HTERT RPE-1 (cell line): Measurements from ENCODE around the gene CTU2.

Experiments
- in situ Hi-C: fragments of 300-500 bp; cut with MboI; formaldehyde crosslinking; loops from 4 replicates; pipeline ENCODE4 v1.14.3; 2020; ENCODE audit warnings: low sequenced_read_pairs

The CTU2 gene

DNA sequence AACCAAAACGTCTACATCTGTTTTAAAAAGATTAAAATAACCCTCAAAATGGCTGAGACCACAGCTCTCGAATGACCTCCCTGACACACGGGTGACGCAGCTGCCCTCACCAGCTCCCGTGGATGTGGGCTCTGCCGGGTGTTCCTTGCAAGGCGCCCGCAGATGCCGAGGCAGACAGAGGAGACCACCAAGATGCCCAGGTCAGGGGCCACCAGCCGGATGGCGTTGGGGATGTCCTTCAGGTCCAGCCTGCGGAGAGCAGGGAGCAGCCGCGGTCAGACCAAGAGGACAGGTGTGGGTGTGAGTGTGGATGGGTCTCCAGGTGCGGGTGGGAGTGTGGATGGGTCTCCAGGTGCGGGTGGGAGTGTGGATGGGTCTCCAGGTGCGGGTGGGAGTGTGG is 35.1 kb downstream of the CTU2 start:
- in situ Hi-C loops: no loop called here

DNA sequence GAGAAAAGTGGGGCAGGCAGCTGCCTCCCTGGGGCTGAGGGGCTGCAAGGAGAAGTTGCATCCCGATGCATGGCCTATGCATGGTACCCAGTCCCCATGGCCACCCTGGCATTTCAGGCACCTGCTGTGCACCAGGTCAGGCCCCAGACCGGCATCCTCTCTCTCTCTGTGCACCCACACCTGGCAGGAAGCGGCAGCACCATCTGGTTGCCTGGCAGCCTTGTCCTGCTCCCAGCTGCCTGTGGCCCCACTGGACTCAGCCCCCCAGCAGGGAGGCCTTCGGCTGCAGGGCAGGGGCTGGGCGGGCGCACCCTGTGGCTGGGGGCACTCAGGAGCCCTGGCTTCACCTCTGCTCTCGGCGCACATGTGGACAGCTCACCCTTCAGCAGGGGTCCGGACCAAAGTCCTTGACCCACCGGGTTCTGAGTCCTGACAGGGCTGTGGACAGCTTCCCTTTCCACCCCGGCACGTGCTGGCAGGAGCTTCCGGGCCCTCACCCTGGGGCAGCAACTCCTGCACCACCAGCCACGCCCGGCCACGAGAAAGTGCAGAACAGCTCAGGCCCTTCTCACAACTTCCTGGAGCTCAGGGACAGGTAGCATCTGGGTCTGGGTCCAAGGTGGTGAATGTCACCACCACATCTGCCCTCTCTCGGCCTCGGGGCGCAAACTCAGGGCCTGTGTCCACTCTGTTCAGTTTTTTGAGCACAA is 36.7 kb downstream of the CTU2 start:
- in situ Hi-C loops: no loop called here

DNA sequence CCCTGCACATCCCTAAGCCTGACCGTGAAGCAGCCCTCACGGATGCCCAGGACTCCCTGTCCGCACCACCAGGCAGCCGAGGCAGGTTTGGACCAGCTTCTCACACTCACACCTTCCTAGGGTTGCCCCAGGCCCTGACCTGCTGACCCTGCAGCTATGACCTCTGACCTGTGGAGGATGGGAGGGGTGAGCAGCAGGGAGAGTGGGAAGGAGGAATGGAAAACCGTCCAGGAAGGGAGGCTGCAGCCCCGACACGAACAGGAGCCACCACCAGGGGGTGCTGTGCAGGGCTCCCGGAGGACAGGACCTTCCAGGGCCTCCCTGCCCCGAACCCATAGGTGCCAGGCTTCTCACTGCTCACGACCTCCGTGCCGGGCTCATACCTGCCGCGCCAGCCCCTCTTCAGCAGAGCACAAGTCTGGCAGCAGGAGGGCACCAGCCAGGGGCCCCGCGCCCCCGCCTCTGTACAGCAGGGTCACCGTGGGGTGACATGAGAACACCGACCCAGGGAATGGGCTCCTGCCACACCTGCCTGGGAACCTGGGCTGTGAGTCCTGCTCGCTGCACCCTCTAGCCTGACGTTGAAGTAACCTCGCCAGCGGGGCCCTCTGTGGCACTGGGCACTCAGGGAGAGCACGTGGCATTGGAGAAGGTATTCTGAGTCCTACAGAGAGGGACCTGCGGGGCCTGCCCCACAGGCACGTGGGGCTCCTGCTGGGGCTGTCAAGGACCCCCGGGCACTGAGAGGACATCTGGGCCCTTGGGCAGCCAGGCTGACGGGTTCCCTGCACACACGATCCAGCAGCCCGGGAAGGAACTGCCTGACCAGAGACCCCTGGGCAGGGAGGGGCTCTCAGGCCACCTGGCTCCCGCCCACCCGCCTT is 37.6 kb downstream of the CTU2 start:
- in situ Hi-C loops: no loop called here

DNA sequence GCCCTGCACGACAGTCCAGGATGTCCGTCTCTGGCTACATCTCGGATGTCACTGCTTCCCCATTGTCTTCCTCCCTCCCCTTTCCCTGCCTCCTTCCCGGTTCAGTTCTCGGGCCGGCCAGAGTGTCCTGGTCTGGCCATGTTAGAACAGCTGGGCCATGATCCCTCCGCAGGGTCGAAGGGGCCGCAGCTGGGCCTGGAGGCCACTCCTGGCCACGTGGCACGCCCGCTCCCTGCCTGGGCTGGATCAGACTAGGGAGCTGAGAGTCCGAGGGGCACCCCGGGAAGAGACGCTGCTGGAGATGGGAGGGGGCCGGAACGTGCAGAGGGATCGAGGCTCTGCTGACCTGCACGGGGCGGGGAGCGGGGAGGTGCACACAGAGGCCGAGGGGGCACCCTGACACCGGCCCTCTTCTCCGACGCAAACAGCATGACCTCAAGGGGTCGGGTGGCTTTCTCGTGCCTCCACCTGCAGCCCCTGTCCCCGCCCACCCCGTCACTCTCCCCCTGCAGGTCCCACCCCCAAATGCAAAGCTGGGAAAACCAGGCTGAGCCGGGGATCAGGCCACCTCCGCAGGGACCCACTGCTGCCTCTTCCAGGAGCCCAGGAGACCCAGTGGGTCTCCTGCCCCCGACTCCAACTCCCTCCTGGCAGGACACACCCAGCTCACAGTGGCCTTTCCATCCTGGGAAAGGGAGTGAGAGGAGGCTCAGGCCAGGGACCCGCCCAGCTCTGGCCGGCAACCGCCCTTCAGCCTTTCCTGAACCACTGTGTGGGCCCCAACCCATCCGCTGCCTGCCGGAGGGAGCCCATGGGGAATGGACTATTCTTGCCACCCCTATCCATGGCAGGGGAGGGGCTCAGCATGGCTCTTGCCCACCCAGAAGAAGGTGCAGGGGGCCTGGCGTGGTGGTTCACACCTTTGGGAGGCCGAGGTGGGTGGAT is 38.5 kb downstream of the CTU2 start:
- in situ Hi-C loops: no loop called here

DNA sequence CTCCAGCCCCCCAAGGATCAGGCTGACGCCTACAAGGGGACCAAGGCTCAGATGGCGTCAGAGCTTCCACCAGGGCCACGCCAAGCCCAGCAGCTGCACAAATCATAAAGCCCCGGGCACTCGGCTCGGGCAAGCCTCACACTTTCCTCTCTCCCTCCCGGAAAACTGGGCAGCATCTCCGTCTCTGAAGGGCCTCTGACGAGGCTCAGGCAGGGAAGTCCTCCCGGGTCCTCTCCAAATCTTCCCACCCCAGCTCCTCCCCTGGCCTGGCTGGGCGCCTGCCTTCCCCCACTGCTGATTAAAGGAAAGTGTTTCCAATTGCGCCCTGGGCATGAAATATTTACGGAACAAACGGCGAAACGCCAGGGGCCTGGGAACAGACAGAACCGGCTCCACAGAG is 40.2 kb downstream of the CTU2 start:
- in situ Hi-C loops: no loop called here

DNA sequence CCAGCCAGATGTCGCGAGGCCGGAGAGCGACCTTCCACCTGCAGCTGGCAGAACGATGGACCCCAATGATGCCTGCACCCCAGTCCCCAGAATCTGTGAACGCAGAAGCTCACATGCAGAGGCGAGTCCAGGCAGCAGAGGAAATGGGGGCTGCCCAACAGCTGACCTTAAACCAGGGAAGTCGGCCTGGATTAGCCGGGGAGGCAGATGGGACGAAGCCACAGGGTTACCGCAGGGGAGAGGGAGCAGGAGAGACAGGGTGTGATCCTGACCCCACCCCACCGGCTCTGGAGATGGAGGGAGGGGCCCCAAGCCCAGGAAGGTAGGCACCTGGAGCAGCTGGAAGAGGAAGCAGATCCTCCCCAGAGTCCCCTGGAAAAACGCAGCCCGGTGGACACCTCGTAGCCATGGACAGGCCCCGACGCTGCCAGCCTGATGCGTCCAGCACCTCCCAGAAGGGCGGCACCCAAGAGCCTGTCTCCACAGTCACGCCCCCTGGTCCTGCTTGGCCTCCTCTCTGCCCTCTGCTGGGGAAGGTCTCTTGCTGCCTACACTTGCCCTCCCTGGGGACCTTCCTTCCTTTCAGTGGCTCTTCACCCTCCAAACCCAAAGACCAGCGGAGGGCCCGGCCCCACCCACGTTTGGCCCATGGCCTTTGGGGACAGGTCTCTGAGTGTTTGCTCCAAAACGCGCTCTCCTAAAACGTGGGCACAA is 41.4 kb downstream of the CTU2 start:
- in situ Hi-C loops: no loop called here

DNA sequence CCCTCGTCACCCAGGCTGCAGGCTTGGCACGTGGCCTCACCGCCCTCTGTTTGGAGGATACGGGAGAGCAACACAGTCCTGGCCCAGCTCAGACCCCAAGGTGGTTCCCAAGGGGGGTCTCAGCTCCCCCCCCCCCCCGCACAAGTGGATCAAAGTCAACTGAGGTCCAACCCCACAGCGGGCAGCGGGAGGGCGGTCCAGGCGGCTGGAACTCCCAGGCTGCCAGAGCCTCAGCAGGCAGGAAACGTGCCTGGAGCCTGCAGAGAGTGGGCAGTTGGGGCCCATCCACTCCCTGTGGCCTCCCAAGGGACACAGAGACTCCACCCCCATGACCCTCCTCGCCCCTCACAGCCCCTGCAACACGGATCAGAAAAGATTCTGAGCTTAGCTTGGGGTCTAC is 42.1 kb downstream of the CTU2 start:
- in situ Hi-C loops: no loop called here

DNA sequence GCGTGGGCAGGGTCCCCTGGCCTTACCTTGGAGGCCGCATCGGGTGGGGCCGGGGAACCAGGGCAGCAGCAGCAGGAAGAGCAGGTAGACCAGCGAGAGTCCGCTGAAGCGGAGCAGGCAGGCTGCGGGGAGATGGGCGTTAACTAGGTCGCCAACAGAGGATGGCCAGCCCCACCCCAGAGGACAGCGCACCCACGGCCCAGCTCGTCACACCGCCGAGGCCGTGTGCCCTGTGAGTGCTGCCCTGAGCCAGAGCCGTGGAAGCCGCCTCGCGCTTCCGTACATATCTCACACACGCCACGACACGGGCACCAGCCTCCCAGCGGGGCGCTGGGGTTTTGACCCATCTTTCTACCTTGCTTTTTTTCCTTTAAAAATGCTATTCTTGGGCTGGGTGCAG is 43.1 kb downstream of the CTU2 start:
- in situ Hi-C loops: no loop called here

DNA sequence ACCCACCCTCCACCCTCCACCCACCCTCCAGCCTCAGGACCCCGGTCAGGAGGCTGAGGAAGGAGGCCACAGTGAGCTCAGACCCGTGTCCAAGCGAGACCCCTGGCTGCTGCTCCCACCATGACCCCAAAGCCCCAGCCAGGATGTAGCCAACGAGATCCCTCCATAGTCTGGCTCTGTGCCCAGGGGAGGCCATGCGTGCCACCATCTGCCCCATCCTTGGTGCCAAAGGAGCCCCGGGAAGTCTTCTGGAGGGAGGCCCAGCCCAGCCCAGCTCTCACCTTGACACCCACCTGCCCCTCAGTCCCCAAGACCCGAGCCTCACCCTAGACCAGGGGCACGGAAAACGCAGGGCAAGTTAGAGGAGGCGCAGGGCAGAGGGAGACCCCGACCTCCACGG is 44.6 kb downstream of the CTU2 start:
- in situ Hi-C loops: no loop called here

DNA sequence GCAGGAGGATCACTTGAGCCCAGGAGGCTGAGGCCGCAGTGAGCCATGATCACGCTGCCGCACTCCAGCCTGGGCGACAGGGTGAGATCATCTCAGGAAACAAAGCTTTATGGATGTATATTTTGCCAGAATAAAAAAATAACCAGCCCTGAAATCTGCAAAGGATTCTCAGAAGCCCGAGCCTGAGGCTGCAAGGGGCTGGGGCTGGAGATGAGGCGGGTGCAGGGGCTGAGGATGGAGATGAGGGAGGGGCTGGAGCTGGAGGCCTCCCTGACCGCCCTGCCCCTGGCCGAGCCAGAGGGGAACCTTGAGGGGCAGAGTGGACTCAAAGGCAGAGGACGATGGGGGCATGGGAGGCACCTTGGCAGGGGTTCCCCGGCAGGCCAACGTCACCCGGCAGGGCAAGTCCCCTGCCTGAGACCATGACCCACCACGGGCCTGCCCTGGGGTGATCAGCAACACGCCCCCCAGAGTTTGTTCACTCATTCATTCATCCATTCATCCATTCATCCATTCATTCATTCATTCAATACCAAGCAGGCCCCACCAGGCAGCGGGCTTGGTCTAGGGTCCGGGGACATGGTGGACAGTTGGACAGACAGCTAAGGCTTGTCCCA is 46.2 kb downstream of the CTU2 start:
- in situ Hi-C loops: no loop called here

DNA sequence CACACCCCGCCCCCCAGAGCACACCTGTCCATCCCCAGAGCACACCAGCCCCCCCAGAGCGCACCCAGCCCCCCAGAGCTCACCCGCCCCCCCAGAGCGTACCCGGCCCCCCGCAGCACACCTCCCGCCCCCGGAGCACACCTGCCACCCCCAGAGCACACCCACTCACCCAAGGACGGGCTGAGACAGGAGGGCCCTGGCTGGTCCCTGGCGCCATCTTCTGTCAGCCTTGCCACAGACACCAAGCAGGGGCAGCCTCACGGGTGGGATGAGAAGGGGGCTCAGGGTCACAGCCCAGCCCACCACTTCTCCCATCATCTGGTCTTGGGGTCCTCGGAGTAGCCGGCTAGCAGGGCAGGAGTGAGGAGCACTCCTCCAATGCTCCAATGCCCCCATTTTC is 46.9 kb downstream of the CTU2 start:
- in situ Hi-C loops: no loop called here

DNA sequence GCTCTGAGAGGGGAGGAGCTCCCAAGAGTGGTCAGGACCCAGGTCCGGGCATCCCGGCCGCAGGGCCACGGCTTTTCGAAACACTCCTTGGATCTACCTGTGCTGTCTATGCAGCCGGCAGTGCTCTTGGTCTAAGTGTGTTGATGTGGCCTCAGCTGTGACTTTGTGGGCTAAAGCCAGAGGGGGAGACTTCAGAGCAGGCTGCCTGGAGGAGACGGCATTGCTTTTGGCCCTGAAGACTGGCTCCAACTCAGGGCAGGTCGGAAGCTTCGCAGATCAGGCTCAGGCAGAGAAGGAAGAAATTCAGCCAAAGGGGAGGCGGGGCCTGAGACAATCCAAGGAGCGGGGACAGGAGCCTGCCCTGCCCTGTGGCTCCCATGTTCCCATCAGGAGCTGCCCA is 47.3 kb downstream of the CTU2 start:
- in situ Hi-C loops: no loop called here

DNA sequence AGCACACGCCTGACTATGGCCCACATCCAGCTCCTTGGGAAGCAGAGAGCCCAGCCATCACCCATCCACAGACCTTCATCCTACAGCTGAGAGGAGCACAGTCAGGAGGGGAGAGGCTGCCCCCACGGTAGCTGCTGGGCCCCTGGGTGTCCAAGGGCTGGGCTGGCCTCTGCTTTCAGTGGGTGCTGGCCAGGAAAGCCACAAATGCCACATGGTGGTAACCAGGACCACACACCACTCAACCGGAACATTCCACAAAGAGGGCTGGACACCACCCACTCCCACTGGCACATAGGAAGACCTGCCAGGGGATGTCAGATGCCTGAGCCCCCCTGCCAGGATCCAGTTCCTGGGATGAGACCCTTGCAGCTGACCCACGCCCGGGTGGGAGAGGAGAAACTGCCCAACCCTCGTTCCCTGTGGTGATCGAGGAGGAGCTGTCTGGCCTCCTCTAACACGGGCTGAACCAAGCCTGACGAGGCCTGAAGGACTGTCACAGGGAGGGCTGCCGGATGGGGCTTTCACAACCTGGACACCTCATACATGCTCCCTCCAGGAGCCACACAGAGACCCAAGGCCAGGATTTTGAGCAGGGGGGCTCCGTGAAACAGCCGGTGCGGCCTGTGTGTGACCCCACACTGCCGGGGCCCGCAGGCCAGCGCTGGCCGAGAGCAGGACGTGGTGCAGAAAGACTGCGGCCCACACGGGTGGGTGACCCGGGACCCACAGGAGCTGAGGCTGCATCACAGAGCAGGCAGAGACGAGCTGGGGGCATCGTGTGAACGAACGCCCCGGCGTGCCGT is 48.0 kb downstream of the CTU2 start:
- in situ Hi-C loops: no loop called here

DNA sequence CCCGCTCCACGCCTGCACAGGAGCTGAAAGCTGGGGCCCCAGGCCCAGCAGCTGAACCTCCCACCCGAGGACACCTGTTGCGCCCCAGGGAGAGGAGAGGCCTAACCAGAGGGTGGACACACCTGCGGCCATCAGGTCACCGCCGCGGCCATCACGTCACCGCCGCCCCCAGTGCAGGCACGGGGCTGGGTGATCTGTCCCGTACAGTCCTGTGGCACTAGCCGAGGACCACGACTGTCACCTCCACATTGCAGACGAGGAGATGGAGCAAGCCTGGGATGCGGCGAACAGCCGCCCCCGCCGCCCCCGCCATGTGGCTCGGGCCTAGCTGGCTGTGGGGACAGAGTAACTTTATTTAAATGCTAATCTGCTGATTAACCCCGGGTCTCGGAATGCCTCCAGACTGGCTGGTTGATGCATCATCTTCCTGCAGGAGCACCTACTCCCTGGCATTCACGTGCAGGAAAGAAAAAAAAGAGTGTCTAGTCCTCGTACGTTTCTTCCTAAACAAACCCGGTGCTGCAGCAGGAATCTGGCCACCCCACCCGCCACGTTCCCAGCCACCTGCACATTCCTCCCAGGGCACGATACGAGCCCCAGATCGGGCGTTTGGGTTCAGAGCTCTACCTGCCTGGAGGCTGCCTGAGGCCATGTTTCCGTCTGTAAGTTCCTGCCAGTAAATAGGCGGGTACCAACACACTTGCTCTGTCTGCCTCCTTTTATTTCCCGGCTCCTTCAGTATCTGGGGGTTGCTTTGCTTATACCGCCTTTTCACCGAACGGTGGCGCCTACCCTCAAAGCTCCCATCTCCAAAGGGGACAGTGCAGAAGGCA is 48.8 kb downstream of the CTU2 start:
- in situ Hi-C loops: no loop called here

DNA sequence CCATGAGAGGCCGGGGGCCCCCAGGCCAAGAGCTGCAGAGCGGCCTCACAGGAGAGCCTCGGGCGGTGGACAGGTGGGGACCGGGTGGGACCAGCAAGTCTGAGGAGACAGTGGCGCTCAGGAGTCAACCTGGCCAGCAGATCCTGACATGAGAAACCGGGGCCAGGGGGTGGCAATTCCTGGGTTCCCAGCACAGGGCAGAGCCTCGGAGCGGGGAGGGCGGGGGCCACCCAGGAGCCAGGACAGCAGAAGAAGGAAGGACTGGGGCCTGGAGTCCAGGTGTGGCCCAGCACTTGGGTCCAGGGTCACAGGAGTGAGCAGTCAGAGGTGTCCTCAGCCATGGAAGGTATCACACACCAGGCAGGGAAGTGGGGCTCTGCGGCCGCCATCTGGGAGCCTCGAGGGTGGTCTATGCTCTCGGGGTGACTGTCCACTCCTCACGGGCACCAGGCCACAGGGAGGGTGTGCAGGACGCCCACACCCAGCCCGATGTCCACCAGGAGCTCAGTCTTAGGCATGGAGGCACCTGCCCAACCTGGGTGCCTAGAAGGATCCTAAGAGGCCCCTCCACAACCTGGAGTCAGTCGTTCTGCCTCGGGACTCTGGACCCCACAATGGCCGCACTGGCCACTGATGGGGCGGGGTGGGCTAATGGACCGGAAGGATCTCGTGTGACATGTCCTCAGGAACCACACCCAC is 49.6 kb downstream of the CTU2 start:
- in situ Hi-C loops: no loop called here

DNA sequence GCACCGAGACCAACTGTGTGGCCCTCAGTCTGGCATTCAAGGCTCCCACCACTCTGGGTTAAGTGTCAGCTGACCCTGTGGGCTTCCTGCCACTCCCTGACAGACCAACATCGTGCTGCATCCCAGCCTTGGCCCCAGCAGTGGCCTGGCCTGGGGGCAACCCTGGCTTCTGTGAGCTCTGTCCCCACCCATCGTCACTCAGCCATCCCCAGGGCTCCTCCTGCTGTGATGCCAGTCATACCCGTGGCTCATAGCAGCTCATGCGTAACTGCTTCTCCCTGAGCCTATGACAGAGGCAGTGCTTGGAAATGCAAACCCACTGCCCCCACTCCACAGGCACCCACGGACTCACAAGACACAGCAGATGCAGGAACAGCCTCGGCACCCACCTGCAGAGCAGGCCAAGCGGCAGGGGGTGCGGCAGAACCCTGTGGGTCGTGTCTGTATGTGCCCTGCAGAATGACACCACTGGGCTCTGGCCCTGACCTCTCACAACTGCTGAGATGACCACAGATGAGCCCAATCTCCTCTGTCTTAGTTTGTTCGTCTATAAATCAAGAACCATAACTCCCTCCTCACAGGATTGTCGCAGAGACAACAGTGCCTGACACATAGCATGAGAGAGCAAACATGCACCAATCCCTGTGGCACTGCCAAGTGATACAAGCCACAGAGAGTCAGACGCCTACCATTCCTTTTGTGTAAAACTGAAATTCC is 52.1 kb downstream of the CTU2 start:
- in situ Hi-C loops: no loop called here

DNA sequence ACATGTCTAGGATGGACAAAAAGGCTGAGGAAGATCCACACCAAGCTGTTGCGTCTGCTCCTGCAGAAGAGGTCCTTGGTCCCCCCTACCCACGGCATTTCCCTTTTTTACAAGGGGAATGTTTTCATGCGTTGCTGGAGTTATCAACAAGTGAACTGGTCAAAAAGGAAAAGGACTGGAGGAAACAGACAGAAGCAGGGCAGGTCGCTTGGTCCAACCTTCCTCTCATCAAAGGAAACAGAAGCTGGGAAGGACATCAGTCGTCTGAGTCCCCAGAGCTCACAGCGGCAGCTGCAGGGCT is 52.6 kb downstream of the CTU2 start:
- in situ Hi-C loops: no loop called here
